HG03025 (cell line): ENCODE data around the gene SF3B6.
"Not testable (repeated sequence)": the region's sequence is repeated elsewhere in the genome, so short reads cannot be mapped to it uniquely, and the experiment has no call there.

Source experiments
- ATAC-seq: cut with Tn5 transposase; IDR thresholded peaks from one replicate; pipeline ENCODE4 v1.9.1; 2021; ENCODE audit warnings: mild to moderate bottlenecking, moderate library complexity; ENCODE audit not compliant: unreplicated experiment, low FRiP score

The SF3B6 gene

DNA sequence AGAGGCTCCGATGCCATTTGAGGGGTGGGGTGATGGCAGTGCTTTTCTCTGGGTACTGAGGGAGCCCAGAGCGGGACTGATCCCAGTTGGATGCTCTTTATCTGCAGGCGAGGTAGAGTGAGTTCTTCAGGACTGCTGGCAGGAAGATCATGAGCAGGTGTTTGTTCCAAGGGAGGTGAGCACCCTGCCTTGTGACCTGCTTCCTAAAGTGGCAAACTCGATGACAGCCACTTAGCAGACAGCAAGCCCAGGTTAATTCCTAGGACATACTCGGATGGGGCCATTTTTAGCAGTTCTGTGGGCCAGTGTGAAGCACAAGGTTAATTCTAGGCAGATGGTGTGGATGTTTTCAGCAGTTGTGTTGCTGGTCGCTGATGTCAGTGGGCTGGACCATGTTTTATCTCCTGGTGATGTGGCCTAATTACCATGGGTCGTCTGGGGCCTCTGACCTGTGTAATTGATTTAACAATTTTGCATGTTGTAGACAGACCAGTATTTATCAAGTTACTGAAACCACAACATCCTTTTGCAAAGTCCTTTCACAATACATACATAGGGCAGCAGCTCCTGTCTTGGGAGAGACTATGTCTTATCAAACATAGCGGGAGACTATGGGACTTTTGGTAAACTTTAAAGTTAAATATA, 21.6 kb downstream of the SF3B6 start:
- ATAC-seq: no peak

GRCh38 chr2:24052951-24053350, 23.2 kb downstream of the SF3B6 start:
- no peak for ATAC-seq

- no peak for ATAC-seq
Observed at GRCh38 chr2:24051833-24052232, 24.3 kb downstream of the SF3B6 start.

DNA sequence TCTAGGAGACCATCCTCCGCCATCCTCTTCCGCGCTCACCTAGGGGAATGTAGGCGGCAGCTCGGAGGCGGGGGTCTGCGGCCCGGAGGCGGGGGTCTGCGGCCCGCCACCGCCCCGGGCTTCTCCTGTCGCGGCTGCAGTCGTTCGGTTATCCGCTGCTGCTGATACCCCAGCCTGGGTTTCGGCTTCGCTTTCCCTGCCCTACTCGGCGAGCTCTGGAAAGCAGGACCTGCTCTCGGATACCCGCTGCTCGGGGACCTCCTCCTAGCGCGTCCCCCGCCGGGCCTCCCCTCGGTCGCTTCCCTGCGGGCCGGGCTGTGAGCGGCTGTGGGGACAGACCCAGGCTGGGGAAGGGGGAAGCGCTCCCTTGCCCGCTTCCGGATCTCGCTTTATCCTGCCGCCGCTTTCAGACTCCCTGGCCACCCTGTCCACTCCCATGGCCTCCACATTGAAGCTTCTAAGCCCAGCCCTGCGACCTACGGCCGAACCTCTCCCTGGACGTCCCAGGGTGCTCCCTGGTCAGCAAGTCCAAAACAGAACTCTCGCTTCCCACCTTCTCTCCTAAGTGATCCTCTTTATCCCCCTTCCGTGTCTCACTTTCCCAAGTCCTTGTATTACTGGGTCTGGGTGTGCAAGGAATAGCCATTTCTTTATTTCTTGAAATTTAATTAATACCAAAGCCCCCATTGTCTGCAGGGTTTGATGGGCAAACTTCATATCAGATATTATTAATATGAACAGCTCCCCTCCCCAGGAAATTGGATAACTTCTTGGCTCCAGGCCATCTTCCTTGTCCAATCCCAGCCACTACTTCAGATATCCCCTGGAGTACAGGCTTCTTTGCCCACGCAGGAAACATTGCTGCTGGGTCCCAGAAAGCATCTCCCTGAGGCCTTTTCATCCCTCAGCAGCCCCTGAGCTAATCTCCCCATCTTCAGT, 25.8 kb downstream of the SF3B6 start:
- ATAC-seq: no peak

- no peak for ATAC-seq
Observed at GRCh38 chr2:24049485-24050021, 26.6 kb downstream of the SF3B6 start, which contains the start of gene FKBP1B. Gene FKBP1B (plus strand): TSS chr2:24049741. CDS start chr2:24049850, 109 bp downstream.

- no peak for ATAC-seq
Observed at GRCh38 chr2:24048769-24049484, 27.2 kb downstream of the SF3B6 start.

GRCh38 chr2:24047703-24048033, 28.5 kb downstream of the SF3B6 start:
- no peak for ATAC-seq

DNA sequence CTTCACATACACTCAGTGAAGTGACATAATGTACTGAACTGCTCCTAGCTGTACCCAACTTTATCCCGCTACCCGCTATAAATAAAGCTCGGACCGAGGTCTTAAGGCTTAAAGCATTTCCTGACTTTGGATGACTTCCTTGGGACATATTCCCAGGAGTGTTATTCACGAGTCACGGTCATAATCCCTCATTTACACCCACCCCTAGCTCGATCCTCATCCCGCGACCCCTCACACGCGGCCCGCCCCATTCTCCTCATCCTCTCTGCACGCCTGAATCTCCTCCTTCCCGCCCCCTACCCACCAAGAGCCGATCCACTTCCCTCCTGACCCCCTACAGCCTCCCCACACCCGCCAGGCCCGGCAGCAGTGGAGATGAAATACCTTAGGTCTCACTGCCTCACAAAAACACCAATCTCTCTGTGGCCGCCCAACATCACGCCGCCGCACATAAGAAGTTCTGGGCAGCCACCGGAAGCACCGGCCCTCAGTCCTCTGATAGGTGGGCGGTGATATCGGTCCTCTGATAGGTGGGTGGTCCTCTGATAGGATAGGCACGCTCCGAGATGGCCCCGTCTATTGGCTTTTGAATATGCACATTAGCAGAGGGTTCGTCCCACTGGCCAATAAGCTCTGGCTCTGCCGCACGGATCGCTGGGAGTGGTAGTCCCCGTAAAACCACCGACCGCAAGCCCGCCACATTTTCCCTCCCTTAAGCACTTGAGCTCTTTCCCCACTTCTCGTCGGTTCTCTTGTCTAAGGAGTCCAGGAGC, 29.0 kb downstream of the SF3B6 start, which contains the start of gene WDCP:
WDCP (minus strand) TSS at position 462 of the 773 bp plus-strand sequence. CDS start 7,897 bp downstream, outside the sequence.
- ATAC-seq: peak; percentile 97

DNA sequence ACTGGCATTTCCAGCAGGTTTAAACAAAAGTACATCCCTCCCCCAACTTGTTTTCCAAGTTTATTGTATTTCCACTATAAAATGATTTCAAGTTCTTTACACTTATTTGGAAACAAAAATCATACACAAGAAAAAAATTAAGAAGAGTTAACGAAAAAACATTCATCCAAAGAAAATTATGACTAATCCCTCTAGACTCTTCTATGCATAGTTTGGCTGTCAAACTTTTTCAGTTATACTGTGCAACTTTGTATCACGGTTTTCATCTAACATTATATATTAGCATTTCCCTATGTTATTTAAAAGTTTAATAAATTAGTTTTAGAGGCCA, 29.6 kb downstream of the SF3B6 start:
- ATAC-seq: no peak

DNA sequence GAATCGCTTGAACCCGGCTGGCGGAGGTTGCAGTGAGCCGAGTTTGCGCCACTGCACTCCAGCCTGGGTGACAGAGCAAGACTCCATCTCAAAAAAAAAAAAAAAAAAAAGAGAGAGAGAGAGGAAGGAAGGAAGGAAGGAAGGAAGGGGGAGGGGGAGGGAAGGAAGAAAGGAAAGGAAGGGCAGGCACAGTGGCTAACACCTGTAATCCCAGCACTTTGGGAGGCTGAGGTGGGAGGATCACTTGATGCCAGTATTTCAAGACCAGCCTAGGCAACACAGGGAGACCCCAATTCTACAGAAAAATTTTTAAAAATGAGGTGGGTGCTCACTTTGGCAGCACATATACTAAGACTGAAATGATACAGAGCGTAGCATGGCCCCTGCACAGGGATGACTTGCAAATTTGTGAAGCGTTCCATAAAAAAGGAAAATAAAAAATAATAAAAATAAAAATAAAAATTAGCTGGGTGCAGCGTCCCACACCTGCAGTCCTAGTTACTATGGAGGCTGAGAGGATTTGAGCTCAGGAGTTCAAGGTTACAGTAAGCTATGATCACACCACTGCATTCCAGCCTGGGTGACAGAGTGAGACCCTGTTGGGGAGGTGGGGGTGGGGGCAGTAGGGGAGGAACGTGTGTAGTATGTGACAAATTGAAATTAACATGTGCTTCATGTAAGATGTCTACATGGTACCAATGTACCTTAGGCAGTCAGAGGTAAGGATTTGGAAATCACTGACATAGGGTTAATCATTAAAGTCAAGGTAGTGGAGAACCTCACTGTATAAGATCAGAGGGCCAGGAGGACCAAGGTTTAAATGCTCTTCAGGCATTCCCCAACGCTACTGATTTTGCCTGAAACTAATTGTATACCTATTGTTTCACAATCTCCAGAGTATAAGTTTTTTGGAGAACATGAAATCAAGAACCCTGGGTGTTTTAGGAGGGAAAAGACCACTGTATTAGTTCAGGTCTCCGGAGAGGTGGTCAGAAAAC, 30.3 kb downstream of the SF3B6 start:
- ATAC-seq: no peak

- ATAC-seq: not testable (repeated sequence)
Observed at GRCh38 chr2:24043133-24043532, 33.0 kb downstream of the SF3B6 start.

GRCh38 chr2:24040511-24040910, 35.6 kb downstream of the SF3B6 start:
- no peak for ATAC-seq

DNA sequence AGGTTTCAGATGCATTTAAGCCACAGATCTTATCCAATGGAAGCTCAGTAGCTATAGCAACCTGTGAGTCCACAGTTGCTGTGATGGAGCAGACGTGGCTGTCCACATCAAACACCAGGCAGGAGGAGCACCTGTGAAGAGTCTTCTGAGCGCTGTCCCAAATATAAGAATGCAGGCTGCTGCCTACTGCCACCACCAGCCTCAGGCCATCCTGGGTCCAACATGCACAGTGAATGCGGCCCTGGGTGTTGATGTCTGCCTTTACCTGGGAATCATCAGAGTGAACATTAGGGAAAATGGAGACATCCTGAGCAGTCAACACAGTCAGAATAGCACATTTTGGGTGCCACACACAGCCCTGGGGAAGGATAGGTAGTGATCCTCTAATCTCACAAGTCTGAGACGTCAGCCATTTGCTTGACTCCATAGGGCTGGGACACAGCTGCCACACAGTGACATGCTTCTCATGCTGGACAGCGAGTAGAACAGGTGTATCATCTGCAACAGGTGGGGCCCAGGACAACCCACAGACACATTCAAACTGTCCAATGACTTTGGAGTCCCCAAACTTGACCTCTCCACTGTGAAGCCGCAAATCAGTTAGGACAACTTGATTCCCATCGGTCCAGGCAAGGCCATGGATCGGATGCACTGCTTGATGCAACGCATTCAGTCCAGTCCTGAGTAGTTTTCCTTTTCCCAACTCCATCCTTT, 37.2 kb downstream of the SF3B6 start:
- no peak for ATAC-seq

DNA sequence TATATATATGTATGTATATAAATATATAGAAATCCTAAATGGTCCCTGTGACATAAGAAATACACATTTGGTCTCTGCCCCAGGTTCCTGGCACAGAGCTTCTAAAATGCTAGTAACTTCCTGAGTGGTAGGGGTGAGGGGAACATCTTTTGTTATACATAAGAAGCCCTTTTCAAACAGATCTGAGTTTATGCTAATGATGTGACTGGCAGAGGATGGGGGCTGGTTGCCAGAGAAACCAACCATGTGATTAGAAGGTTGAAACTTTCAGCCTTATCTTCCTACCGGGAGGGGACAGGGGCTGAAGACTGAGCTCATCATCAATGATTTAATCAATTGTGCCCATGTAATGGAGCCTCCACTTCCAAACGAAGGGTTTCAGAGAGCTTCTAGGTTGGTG, 49.9 kb downstream of the SF3B6 start:
- ATAC-seq: no peak

GRCh38 chr2:24024996-24025663, 51.0 kb downstream of the SF3B6 start:
- ATAC-seq: no peak

GRCh38 chr2:24024018-24024417, 52.1 kb downstream of the SF3B6 start:
- no peak for ATAC-seq

GRCh38 chr2:24022975-24023575, 53.1 kb downstream of the SF3B6 start:
- no peak for ATAC-seq
